ENCODE results near the gene HIRA.

GRCh38 chr22:19405652-19406051, 25.9 kb downstream of the HIRA start:
- TF ChIP-seq CHD4 (IDR thresholded peaks at IDR 0.05; ENCODE audit: insufficient read depth, insufficient replicate concordance, low read depth, low read length, poor library complexity, severe bottlenecking) (no peak), TAF1 (IDR thresholded peaks at IDR 0.05; ENCODE audit: control insufficient read depth, extremely low read depth, insufficient read depth, low read length, severe bottlenecking) (no peak)
- TF ChIP-seq, protein P1, sequence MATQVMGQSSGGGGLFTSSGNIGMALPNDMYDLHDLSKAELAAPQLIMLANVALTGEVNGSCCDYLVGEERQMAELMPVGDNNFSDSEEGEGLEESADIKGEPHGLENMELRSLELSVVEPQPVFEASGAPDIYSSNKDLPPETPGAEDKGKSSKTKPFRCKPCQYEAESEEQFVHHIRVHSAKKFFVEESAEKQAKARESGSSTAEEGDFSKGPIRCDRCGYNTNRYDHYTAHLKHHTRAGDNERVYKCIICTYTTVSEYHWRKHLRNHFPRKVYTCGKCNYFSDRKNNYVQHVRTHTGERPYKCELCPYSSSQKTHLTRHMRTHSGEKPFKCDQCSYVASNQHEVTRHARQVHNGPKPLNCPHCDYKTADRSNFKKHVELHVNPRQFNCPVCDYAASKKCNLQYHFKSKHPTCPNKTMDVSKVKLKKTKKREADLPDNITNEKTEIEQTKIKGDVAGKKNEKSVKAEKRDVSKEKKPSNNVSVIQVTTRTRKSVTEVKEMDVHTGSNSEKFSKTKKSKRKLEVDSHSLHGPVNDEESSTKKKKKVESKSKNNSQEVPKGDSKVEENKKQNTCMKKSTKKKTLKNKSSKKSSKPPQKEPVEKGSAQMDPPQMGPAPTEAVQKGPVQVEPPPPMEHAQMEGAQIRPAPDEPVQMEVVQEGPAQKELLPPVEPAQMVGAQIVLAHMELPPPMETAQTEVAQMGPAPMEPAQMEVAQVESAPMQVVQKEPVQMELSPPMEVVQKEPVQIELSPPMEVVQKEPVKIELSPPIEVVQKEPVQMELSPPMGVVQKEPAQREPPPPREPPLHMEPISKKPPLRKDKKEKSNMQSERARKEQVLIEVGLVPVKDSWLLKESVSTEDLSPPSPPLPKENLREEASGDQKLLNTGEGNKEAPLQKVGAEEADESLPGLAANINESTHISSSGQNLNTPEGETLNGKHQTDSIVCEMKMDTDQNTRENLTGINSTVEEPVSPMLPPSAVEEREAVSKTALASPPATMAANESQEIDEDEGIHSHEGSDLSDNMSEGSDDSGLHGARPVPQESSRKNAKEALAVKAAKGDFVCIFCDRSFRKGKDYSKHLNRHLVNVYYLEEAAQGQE (IDR thresholded peaks at IDR 0.05; ENCODE audit: borderline replicate concordance), result no peak
- TF ChIP-seq, protein P1 (CRISPR knock-in tag; IDR thresholded peaks at IDR 0.05; ENCODE audit: low read depth), result no peak
